ENCODE measurements around the gene CHN2.

CHN2 gene

GRCh38 chr7:29356631-29357030 is 162.1 kb downstream of the CHN2 start:
- Histone ChIP-seq H3K9ac (ENCODE audit: low read length) (no peak overlapping the region), H3K4me1 (ENCODE audit: control insufficient read depth, insufficient read depth, low read length) (peaks cover 5% of the 10 kb centered on the region), H3K9me3 (ENCODE audit: control insufficient read depth, low read length) (no peaks in the 10 kb centered on the region), H3K4me3 (ENCODE audit: low read length) (no peak overlapping the region), H3K27me3 (ENCODE audit: control insufficient read depth, insufficient read depth, low read length) (no peaks in the 10 kb centered on the region), H3K36me3 (ENCODE audit: control insufficient read depth, insufficient read depth, low read length) (no peaks in the 10 kb centered on the region)

GRCh38 chr7:29359482-29360093 is 165.0 kb downstream of the CHN2 start:
- Histone ChIP-seq H3K27me3 (ENCODE audit: control insufficient read depth, insufficient read depth, low read length) (no peaks in the 10 kb centered on the region), H3K36me3 (ENCODE audit: control insufficient read depth, insufficient read depth, low read length) (no peaks in the 10 kb centered on the region)

GRCh38 chr7:29360633-29361625 is 166.4 kb downstream of the CHN2 start:
- Histone ChIP-seq H3K36me3 (ENCODE audit: control insufficient read depth, insufficient read depth, low read length) (no peaks in the 10 kb centered on the region), H3K9me3 (ENCODE audit: control insufficient read depth, low read length) (no peaks in the 10 kb centered on the region), H3K4me1 (ENCODE audit: control insufficient read depth, insufficient read depth, low read length) (no peaks in the 10 kb centered on the region), H3K4me3 (ENCODE audit: low read length) (no peak overlapping the region), H3K9ac (ENCODE audit: low read length) (no peak overlapping the region), H3K27me3 (ENCODE audit: control insufficient read depth, insufficient read depth, low read length) (no peaks in the 10 kb centered on the region)

More at GRCh38 chr7:29359482-29360093, 165.0 kb downstream of the CHN2 start:
- H3K4me3 ChIP-seq (ENCODE audit: low read length), result no peak overlapping the region
- H3K4me1 ChIP-seq (ENCODE audit: control insufficient read depth, insufficient read depth, low read length), result no peaks in the 10 kb centered on the region
- H3K9me3 ChIP-seq (ENCODE audit: control insufficient read depth, low read length), result no peaks in the 10 kb centered on the region
- H3K9ac ChIP-seq (ENCODE audit: low read length), result no peak overlapping the region

GRCh38 chr7:29362380-29362779 is 167.8 kb downstream of the CHN2 start:
- no peaks in the 10 kb centered on the region for H3K9me3 ChIP-seq (ENCODE audit: control insufficient read depth, low read length)
- no peaks in the 10 kb centered on the region for H3K27me3 ChIP-seq (ENCODE audit: control insufficient read depth, insufficient read depth, low read length)
- no peaks in the 10 kb centered on the region for H3K4me1 ChIP-seq (ENCODE audit: control insufficient read depth, insufficient read depth, low read length)
- no peak overlapping the region for H3K4me3 ChIP-seq (ENCODE audit: low read length)
- H3K36me3 ChIP-seq (ENCODE audit: control insufficient read depth, insufficient read depth, low read length), result no peaks in the 10 kb centered on the region
- no peak overlapping the region for H3K9ac ChIP-seq (ENCODE audit: low read length)

GRCh38 chr7:29363636-29364425 is 169.3 kb downstream of the CHN2 start:
- H3K4me1 ChIP-seq (ENCODE audit: control insufficient read depth, insufficient read depth, low read length), result no peaks in the 10 kb centered on the region
- H3K9ac ChIP-seq (ENCODE audit: low read length), result no peak overlapping the region
- H3K4me3 ChIP-seq (ENCODE audit: low read length), result no peak overlapping the region
- H3K27me3 ChIP-seq (ENCODE audit: control insufficient read depth, insufficient read depth, low read length), result no peaks in the 10 kb centered on the region
- no peaks in the 10 kb centered on the region for H3K9me3 ChIP-seq (ENCODE audit: control insufficient read depth, low read length)
- no peaks in the 10 kb centered on the region for H3K36me3 ChIP-seq (ENCODE audit: control insufficient read depth, insufficient read depth, low read length)

- Histone ChIP-seq H3K4me1 (ENCODE audit: control insufficient read depth, insufficient read depth, low read length) (peaks cover 2% of the 10 kb centered on the region), H3K27me3 (ENCODE audit: control insufficient read depth, insufficient read depth, low read length) (no peaks in the 10 kb centered on the region), H3K9me3 (ENCODE audit: control insufficient read depth, low read length) (no peaks in the 10 kb centered on the region), H3K4me3 (ENCODE audit: low read length) (no peak overlapping the region), H3K9ac (ENCODE audit: low read length) (no peak overlapping the region), H3K36me3 (ENCODE audit: control insufficient read depth, insufficient read depth, low read length) (no peaks in the 10 kb centered on the region)
These were observed 170.1 kb downstream of the CHN2 start for GRCh38 chr7:29364661-29365060.

- H3K9me3 ChIP-seq (ENCODE audit: control insufficient read depth, low read length), result no peaks in the 10 kb centered on the region
- H3K27me3 ChIP-seq (ENCODE audit: control insufficient read depth, insufficient read depth, low read length), result no peaks in the 10 kb centered on the region
- H3K36me3 ChIP-seq (ENCODE audit: control insufficient read depth, insufficient read depth, low read length), result no peaks in the 10 kb centered on the region
- H3K4me1 ChIP-seq (ENCODE audit: control insufficient read depth, insufficient read depth, low read length), result peaks cover 8% of the 10 kb centered on the region
- H3K4me3 ChIP-seq (ENCODE audit: low read length), result no peak overlapping the region
- H3K9ac ChIP-seq (ENCODE audit: low read length), result no peak overlapping the region
These were observed 170.8 kb downstream of the CHN2 start for GRCh38 chr7:29365423-29365822.

GRCh38 chr7:29367784-29368183 is 173.2 kb downstream of the CHN2 start:
- Histone ChIP-seq H3K27me3 (ENCODE audit: control insufficient read depth, insufficient read depth, low read length) (no peaks in the 10 kb centered on the region), H3K4me3 (ENCODE audit: low read length) (no peak overlapping the region), H3K9me3 (ENCODE audit: control insufficient read depth, low read length) (no peaks in the 10 kb centered on the region), H3K9ac (ENCODE audit: low read length) (no peak overlapping the region), H3K36me3 (ENCODE audit: control insufficient read depth, insufficient read depth, low read length) (no peaks in the 10 kb centered on the region), H3K4me1 (ENCODE audit: control insufficient read depth, insufficient read depth, low read length) (peaks cover 32% of the 10 kb centered on the region)

GRCh38 chr7:29369909-29370488 is 175.4 kb downstream of the CHN2 start:
- no peak overlapping the region for H3K9ac ChIP-seq (ENCODE audit: low read length)
- peaks cover 32% of the 10 kb centered on the region for H3K4me1 ChIP-seq (ENCODE audit: control insufficient read depth, insufficient read depth, low read length)
- no peak overlapping the region for H3K4me3 ChIP-seq (ENCODE audit: low read length)
- no peaks in the 10 kb centered on the region for H3K27me3 ChIP-seq (ENCODE audit: control insufficient read depth, insufficient read depth, low read length)
- H3K9me3 ChIP-seq (ENCODE audit: control insufficient read depth, low read length), result no peaks in the 10 kb centered on the region
- no peaks in the 10 kb centered on the region for H3K36me3 ChIP-seq (ENCODE audit: control insufficient read depth, insufficient read depth, low read length)

GRCh38 chr7:29370531-29371314 is 176.1 kb downstream of the CHN2 start:
- Histone ChIP-seq H3K4me3 (ENCODE audit: low read length) (no peak overlapping the region), H3K27me3 (ENCODE audit: control insufficient read depth, insufficient read depth, low read length) (no peaks in the 10 kb centered on the region), H3K36me3 (ENCODE audit: control insufficient read depth, insufficient read depth, low read length) (no peaks in the 10 kb centered on the region), H3K9me3 (ENCODE audit: control insufficient read depth, low read length) (no peaks in the 10 kb centered on the region), H3K4me1 (ENCODE audit: control insufficient read depth, insufficient read depth, low read length) (peaks cover 38% of the 10 kb centered on the region), H3K9ac (ENCODE audit: low read length) (no peak overlapping the region)

GRCh38 chr7:29371472-29371871 is 176.9 kb downstream of the CHN2 start:
- no peak overlapping the region for H3K4me3 ChIP-seq (ENCODE audit: low read length)
- H3K27me3 ChIP-seq (ENCODE audit: control insufficient read depth, insufficient read depth, low read length), result no peaks in the 10 kb centered on the region
- no peak overlapping the region for H3K9ac ChIP-seq (ENCODE audit: low read length)
- H3K36me3 ChIP-seq (ENCODE audit: control insufficient read depth, insufficient read depth, low read length), result no peaks in the 10 kb centered on the region
- no peaks in the 10 kb centered on the region for H3K9me3 ChIP-seq (ENCODE audit: control insufficient read depth, low read length)
- H3K4me1 ChIP-seq (ENCODE audit: control insufficient read depth, insufficient read depth, low read length), result peaks cover 45% of the 10 kb centered on the region
